ENCODE measurements around the gene THOC7. TPM values are rescaled to one million over a fixed set of nuclear protein-coding genes. Genes with fewer than 3 reads are reported as not detected.

THOC7 gene
- total RNA-seq, 1 donor from 2014 or later, result 141 TPM

DNA sequence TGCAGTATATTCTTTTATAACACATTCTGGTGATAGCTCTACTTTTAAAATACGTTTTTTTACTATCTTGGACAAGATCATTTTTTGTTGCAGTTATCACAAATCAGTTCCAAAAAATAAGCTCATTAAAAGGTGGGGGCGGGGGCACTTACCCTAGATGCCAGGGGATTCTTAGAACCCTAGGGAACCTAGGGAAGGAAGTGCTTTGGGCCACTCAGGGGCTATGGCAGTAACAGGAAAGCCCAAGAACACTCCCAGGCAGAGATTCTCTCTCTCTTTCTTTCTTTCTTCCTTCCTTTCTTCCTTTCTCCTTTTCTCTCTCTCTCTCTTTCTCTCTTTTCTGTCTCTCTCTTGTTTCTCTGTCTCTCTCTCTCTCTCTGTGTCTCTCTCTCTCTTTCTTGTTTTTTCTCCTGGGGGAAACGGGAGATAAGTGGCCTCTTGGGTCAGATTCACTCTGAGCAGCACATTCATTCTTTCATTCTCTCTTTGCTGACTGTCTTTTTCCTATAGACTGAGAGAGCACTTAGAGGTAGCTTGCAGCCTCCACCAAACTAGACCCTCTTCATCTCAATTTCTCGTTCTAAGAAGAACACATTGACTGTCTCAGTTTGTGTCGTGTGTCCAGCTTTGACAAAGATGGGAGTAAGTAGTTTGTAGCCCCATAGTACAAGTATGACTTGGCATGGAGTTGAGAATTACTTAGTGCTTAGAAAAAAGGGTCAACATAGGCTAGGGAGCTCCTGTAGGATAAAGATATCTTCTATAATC, 32.0 kb upstream of the THOC7 start:
- H3K4me3 ChIP-seq, result no peak overlapping the region
- H3K9me3 ChIP-seq (ENCODE audit: low read depth), result no peaks in the 10 kb centered on the region
- H3K4me2 ChIP-seq, result no peak overlapping the region
- no peak for TF ChIP-seq EZH2 (IDR thresholded peaks at IDR 0.05)
- TF ChIP-seq EZH2phosphoT487 (IDR thresholded peaks at IDR 0.05), result no peak
- TF ChIP-seq, protein P1, sequence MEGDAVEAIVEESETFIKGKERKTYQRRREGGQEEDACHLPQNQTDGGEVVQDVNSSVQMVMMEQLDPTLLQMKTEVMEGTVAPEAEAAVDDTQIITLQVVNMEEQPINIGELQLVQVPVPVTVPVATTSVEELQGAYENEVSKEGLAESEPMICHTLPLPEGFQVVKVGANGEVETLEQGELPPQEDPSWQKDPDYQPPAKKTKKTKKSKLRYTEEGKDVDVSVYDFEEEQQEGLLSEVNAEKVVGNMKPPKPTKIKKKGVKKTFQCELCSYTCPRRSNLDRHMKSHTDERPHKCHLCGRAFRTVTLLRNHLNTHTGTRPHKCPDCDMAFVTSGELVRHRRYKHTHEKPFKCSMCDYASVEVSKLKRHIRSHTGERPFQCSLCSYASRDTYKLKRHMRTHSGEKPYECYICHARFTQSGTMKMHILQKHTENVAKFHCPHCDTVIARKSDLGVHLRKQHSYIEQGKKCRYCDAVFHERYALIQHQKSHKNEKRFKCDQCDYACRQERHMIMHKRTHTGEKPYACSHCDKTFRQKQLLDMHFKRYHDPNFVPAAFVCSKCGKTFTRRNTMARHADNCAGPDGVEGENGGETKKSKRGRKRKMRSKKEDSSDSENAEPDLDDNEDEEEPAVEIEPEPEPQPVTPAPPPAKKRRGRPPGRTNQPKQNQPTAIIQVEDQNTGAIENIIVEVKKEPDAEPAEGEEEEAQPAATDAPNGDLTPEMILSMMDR (IDR thresholded peaks at IDR 0.05), result no peak
- H3K27me3 ChIP-seq, result no peaks in the 10 kb centered on the region
- H4K20me1 ChIP-seq (ENCODE audit: low read depth), result peaks cover 4% of the 10 kb centered on the region
- Mint-ChIP-seq H3K27me3 (ENCODE audit: insufficient read depth, low read depth) (peaks cover 2% of the 10 kb centered on the region), H3K9me3 (no peaks in the 10 kb centered on the region), H3K36me3 (peaks cover 11% of the 10 kb centered on the region), H3K27ac (no peak overlapping the region), H3K4me1 (peaks cover 7% of the 10 kb centered on the region), H3K4me3 (no peak overlapping the region)
- peaks cover 17% of the 10 kb centered on the region for H3K4me1 ChIP-seq
- H3K27ac ChIP-seq, result no peak overlapping the region
- no peaks in the 10 kb centered on the region for H3F3A ChIP-seq (ENCODE audit: low read depth)
- H2AFZ ChIP-seq (replicated peaks), result no peak overlapping the region
- DNase-seq (ENCODE audit: low spot score), result no peak
- no peak overlapping the region for H3K9ac ChIP-seq
- no peaks in the 10 kb centered on the region for H3K36me3 ChIP-seq
- peaks cover 27% of the 10 kb centered on the region for H3K79me2 ChIP-seq (ENCODE audit: low read depth)

DNA sequence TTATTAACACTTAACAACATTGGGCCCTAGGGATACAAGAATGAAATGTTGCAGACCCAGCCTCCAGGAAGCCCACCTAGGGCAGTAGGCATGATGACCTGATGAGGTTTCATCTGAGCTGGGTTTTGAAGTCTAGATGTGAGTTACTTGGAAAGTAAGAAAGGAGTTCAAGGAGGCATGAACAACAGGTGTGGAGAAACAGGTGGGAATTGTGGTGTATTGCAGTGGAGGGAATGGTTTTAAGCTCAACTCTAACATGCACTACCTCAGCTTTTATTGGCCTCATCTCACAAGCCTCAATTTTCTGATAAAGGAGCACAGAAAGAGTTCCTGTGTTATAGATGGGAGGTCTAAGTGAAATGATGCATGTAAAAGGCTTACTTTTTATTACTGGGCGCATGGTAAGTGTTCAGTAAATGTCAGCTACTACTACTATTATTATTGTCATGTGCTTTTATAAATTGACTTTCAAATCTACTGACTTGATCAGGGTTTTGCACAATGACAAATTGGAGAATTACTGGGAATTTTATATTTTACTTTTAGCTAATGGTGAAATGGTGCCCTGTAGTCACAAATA, 29.3 kb upstream of the THOC7 start:
- no peak overlapping the region for H3K9ac ChIP-seq
- peaks cover 4% of the 10 kb centered on the region for H3K36me3 Mint-ChIP-seq
- H3K9me3 Mint-ChIP-seq, result no peaks in the 10 kb centered on the region
- no peak overlapping the region for H3K4me3 ChIP-seq
- no peak overlapping the region for H3K4me2 ChIP-seq
- no peak overlapping the region for H3K27ac Mint-ChIP-seq
- no peak for DNase-seq (ENCODE audit: low spot score)
- H3K9me3 ChIP-seq (ENCODE audit: low read depth), result no peaks in the 10 kb centered on the region
- peaks cover 17% of the 10 kb centered on the region for H3K4me1 ChIP-seq
- H3K27me3 Mint-ChIP-seq (ENCODE audit: insufficient read depth, low read depth), result peaks cover 2% of the 10 kb centered on the region
- no peaks in the 10 kb centered on the region for H3F3A ChIP-seq (ENCODE audit: low read depth)
- H3K4me1 Mint-ChIP-seq, result peaks cover 7% of the 10 kb centered on the region
- peaks cover 12% of the 10 kb centered on the region for H4K20me1 ChIP-seq (ENCODE audit: low read depth)
- H2AFZ ChIP-seq (replicated peaks), result no peak overlapping the region
- H3K27me3 ChIP-seq, result no peaks in the 10 kb centered on the region
- H3K27ac ChIP-seq, result no peak overlapping the region
- no peak overlapping the region for H3K4me3 Mint-ChIP-seq
- H3K79me2 ChIP-seq (ENCODE audit: low read depth), result peaks cover 35% of the 10 kb centered on the region
- no peaks in the 10 kb centered on the region for H3K36me3 ChIP-seq
- no peak for TF ChIP-seq EZH2phosphoT487 (IDR thresholded peaks at IDR 0.05)
- no peak for TF ChIP-seq EZH2 (IDR thresholded peaks at IDR 0.05)
- TF ChIP-seq, protein P1 (IDR thresholded peaks at IDR 0.05), result no peak

GRCh38 chr3:63891518-63891917, 27.9 kb upstream of the THOC7 start:
- Mint-ChIP-seq H3K36me3 (peaks cover 4% of the 10 kb centered on the region), H3K27ac (no peak overlapping the region), H3K9me3 (no peaks in the 10 kb centered on the region), H3K4me1 (peaks cover 7% of the 10 kb centered on the region), H3K27me3 (ENCODE audit: insufficient read depth, low read depth) (peaks cover 2% of the 10 kb centered on the region), H3K4me3 (no peak overlapping the region)
- no peak overlapping the region for H3K9ac ChIP-seq
- H3K27ac ChIP-seq, result no peak overlapping the region
- no peak overlapping the region for H3K4me2 ChIP-seq
- H4K20me1 ChIP-seq (ENCODE audit: low read depth), result peaks cover 17% of the 10 kb centered on the region
- H3K36me3 ChIP-seq, result no peaks in the 10 kb centered on the region
- H3K27me3 ChIP-seq, result no peaks in the 10 kb centered on the region
- H3F3A ChIP-seq (ENCODE audit: low read depth), result no peaks in the 10 kb centered on the region
- no peak for DNase-seq (ENCODE audit: low spot score)
- TF ChIP-seq EZH2 (IDR thresholded peaks at IDR 0.05) (no peak), EZH2phosphoT487 (IDR thresholded peaks at IDR 0.05) (no peak)
- TF ChIP-seq, protein P1 (IDR thresholded peaks at IDR 0.05), result no peak
- peaks cover 30% of the 10 kb centered on the region for H3K79me2 ChIP-seq (ENCODE audit: low read depth)
- H3K4me1 ChIP-seq, result peaks cover 17% of the 10 kb centered on the region
- H3K4me3 ChIP-seq, result no peak overlapping the region
- H3K9me3 ChIP-seq (ENCODE audit: low read depth), result no peaks in the 10 kb centered on the region
- no peak overlapping the region for H2AFZ ChIP-seq (replicated peaks)
